Measurements from ENCODE around the gene DPPA5.
"Not testable (repeated sequence)": the region's sequence is repeated elsewhere in the genome, so short reads cannot be mapped to it uniquely, and the experiment has no call there.

DPPA5 gene

GRCh38 chr6:73353636-73354593 is at the start of gene DPPA5:
Gene DPPA5, minus strand, starts transcription at chr6:73354276. Its CDS starts 51 bp downstream, at chr6:73354225.
- no peak for DNase-seq

GRCh38 chr6:73400656-73401055 is 46.6 kb upstream of the DPPA5 start:
- no peak for DNase-seq

DNA sequence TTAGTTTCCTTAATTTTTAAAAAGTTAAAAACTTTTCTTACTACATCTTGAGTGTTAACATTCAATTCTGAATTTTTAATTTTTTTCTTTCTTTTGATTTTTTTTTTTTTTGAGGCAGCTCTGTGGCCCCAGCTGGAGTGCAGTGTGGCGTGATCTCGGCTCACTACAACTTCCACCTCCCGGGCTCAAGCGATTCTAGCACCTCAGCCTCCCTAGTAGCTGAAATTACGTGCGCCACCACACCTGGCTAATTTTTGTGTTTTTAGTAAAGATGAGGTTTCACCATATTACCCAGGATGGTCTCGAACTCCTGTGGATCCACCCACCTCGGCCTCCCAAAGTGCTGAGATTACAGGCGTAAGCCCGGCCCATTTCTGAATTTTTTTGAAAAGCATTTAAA is 41.8 kb upstream of the DPPA5 start:
- DNase-seq = no peak

- peak; percentile 35 for DNase-seq
Observed at GRCh38 chr6:73394577-73395354, 40.7 kb upstream of the DPPA5 start, which contains the start of gene DDX43. Gene DDX43, plus strand, starts transcription at chr6:73394828. Its CDS starts 78 bp downstream, at chr6:73394906.

DNA sequence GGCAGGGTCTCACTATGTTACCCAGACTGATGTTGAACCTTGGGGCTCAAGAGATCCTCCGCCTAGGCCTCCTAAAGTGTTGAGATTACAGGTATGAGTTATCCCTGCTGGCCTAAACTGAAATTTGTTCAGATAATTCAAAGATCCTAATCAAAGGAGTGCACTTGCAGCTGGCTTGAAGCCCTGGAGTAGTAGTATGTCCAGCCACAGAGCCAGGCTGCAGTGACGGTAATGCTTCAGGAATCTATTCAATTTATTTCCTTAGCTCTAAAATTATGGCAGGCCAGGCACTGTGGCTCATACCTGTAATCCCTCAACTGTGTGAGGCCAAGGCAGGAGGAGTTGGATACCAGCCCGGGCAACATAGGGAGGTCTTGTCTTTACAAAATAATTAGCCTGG is 39.2 kb upstream of the DPPA5 start:
- DNase-seq = no peak

DNA sequence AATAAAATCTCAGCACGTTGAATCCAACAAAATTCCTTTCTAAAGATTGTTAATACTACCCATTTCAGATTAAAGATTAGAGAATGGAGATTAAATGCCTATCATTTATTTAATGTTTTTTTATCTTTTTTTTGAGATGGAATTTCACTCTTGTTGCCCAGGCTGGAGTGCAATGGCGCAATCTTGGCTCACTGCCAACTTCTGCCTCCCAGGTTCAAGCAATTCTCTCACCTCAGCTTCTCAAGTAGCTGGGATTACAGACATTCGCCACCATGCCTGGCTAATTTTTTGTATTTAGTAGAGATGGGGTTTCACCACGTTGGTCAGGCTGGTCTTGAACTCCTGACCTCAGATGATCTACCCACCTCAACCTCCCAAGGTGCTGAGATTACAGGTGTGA is 38.1 kb upstream of the DPPA5 start:
- DNase-seq = not testable (repeated sequence)

- no peak for DNase-seq
Observed at GRCh38 chr6:73391675-73392074, 37.6 kb upstream of the DPPA5 start.

GRCh38 chr6:73389854-73390253 is 35.8 kb upstream of the DPPA5 start:
- no peak for DNase-seq

GRCh38 chr6:73388800-73389512 is 34.9 kb upstream of the DPPA5 start:
- DNase-seq = peak; percentile 45

- no peak for DNase-seq
Observed at GRCh38 chr6:73388433-73388799, 34.3 kb upstream of the DPPA5 start.

GRCh38 chr6:73382462-73383113 is 28.5 kb upstream of the DPPA5 start:
- no peak for DNase-seq

- DNase-seq = not testable (repeated sequence)
Observed at GRCh38 chr6:73381531-73381930, 27.5 kb upstream of the DPPA5 start.

GRCh38 chr6:73377225-73377624 is 23.1 kb upstream of the DPPA5 start:
- DNase-seq = no peak

- DNase-seq = no peak
Observed at GRCh38 chr6:73375216-73375615, 21.1 kb upstream of the DPPA5 start.

DNA sequence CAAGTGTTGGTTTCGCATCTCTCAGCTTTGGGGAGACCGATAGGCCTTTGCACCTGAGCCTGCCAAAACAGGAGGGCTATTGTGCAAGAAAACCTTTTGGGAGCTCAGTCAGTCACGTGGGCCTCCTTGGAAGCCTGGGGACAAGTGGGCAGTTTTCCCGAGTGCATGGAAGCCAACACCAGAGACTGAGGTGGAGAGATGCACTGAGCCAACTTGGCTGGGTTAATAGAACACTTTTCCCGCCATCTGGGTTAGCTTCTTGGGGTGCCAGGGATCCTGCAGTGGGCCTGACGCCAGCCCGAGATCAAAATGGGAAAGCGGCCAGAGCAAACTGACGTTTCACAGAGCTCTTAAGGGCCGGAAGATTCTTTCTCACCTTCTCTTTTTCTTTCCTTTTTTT is 18.4 kb upstream of the DPPA5 start:
- no peak for DNase-seq

GRCh38 chr6:73371984-73372383 is 17.9 kb upstream of the DPPA5 start:
- no peak for DNase-seq

DNA sequence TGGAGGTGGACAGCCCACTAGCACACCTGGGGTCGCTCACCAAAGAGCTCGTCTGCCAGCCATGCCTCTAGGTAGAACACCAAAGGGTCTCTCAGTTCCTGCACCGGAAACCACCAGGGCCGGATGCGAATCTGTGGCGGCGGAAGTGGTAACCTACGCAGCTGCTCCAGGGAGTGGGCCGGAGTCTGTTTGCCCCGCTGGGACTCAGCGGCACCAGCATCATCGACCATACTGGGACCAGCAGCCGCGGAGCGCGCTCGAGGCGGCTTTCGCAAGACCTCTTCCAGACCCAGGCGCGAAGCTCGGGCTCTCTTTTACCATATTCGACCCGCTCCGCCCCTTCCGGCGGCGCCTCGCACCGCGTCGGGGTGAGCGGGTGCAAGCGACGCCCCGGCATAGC is 15.5 kb upstream of the DPPA5 start, which contains the start of gene OOEP:
TSS of gene OOEP (minus strand) at position 335 of the 400 bp plus-strand sequence. CDS start at position 230, 105 bp downstream.
- DNase-seq = no peak

- DNase-seq = no peak
Observed at GRCh38 chr6:73369157-73369556, 15.1 kb upstream of the DPPA5 start.

- DNase-seq = no peak
Observed at GRCh38 chr6:73368675-73369074, 14.6 kb upstream of the DPPA5 start.

GRCh38 chr6:73367761-73368355 is 13.8 kb upstream of the DPPA5 start:
- DNase-seq = no peak

DNA sequence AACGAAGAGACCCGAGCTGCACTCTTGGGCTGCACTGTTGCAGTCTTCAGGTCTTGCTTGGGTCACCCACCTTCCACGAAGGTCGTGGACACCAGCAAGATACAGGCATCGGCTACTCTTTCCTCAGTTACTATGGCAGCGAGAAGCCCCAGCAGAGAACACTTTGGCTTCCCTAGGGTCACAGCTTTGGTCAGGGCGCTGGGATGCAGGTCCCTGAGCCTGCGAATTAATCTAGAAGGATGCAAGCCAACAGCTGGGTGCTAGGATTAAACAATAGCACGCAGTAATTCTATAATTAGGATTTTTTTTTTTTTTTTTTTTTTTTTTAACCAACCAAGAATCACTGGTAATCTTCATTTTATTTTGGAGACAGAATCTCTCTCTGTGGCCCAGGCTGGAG is 10.5 kb upstream of the DPPA5 start:
- DNase-seq = no peak

DNA sequence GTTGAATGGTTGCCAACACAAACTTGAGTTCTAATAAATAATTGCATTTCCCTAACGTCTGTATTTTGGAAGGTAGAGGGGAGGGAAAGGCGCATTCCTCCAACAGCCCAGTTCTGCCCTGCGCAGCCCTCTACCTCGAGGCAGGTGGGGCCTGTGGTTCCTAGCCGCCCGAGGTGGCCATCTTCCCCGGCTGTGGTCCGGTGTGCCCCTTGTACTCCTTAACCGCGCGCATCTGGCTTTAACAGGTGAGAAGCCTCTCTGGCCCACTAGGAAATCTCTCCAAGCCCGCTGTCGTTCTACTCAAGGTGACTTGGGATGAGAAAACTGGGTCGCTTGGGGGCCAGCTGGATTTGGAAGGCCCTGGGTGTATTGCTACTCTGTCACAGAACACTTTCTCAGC is 10.0 kb upstream of the DPPA5 start:
- no peak for DNase-seq
